Measurements from ENCODE around the gene TST. TPM values are rescaled to one million over a fixed set of nuclear protein-coding genes. Genes with fewer than 3 reads are reported as not detected.
A peak's percentile ranks its signal among the peaks of the same experiment; 100 is the strongest.

The TST gene
- total and polyA plus RNA-seq, 9 of the 15 experiments (the other 6 are each of a cell fraction or from before 2014, with no cell fraction given) = 1.4 to 26.9 (median 12.4) TPM

DNA sequence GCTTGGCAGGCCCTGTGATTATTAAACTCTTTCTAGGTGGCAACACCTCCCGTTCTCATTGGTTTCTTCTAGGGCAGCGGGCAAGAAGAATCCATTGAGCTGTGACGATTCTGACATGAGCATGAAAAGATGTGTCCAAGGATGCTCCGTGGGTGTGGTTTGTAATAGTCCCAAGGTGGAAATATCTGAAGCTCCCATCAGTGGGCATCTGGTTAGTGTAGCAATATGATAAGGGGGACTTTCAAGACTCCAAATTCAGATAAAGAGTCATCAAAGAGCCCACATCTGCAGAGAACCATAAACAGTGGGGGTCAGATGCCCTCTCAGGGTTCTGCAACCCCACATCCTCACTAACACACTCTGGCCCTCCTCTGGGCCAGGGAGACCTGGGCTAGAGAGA, 42.6 kb downstream of the TST start:
- H3K36me3 ChIP-seq (ENCODE audit: control insufficient read depth, insufficient read depth, low read length) = no peaks in the 10 kb centered on the region
- H3K79me2 ChIP-seq (ENCODE audit: control insufficient read depth, insufficient read depth, low read length) = no peaks in the 10 kb centered on the region
- H3K9ac ChIP-seq (ENCODE audit: insufficient read depth in 1 of 2, low read depth in 2 of 2, low read length in 2 of 2) = peak overlapping the region in 1 of 2 experiments; percentile 3; a peak in 1 of 4 replicates
- no TSS peak for BruUV-seq (replicated peaks)
- no peaks in the 10 kb centered on the region for H4K20me1 ChIP-seq (replicated peaks; ENCODE audit: control insufficient read depth, insufficient read depth, low read length)
- FAIRE-seq (no peak), DNase-seq (ENCODE audit: extremely low read depth in 1 of 4, low spot score in 3 of 4) (peak in 1 of 4 experiments; percentile 21), ATAC-seq (no peak)
- no peaks in the 10 kb centered on the region for H3K9me1 ChIP-seq (ENCODE audit: control insufficient read depth, insufficient read depth, low read length)
- CTCF ChIA-PET (ENCODE audit: low intra/inter-chr PET ratio) = no interaction called here
- no peaks in the 10 kb centered on the region for H3K9me3 ChIP-seq (replicated peaks; ENCODE audit: control insufficient read depth, insufficient read depth, low read depth, low read length)
- intact Hi-C loops (cut with micrococcal nuclease) = loop anchor here (5.0 kb wide), 4 partner anchors 104 to 429 kb away; no protein-coding TSS in a partner anchor
- no peak overlapping the region for H3K4me3 ChIP-seq
- no peak overlapping the region; the same call in 1 of the 2 replicates for H3K4me2 ChIP-seq (ENCODE audit: insufficient read depth, low read length)
- H3K4me1 ChIP-seq (replicated peaks in 1 of 2; ENCODE audit: control insufficient read depth in 2 of 2, insufficient read depth in 2 of 2, low read length in 2 of 2) = peaks cover 11 to 24% of the 10 kb centered on the region in 2 experiments; a peak in 4 of 5 replicates
- no peak overlapping the region for H3K27ac ChIP-seq (ENCODE audit: extremely low read depth, low read depth, low read length)
- POLR2A ChIA-PET = interaction anchor here (0.8 to 1.8 kb wide), 3 partner anchors 8 to 194 kb away, joined by 3 to 6 read pairs (median 4); no protein-coding TSS in a partner anchor
- 15% methylated on average over 4 of the region's 4 CpGs for whole genome bisulfite sequencing (ENCODE audit: insufficient coverage, low coverage, missing lambda C conversion rate)
- H2AFZ ChIP-seq (ENCODE audit: low read depth, low read length) = no peak overlapping the region
- no peaks in the 10 kb centered on the region; a peak in 2 of 5 replicates for H3K27me3 ChIP-seq (ENCODE audit: control insufficient read depth in 2 of 2, insufficient read depth in 2 of 2, low read length in 2 of 2)
- in situ Hi-C loops (cut with MboI) = no loop called here
- TF ChIP-seq E2F3 (CRISPR knock-in tag; IDR thresholded peaks at IDR 0.05) (no peak), CBFA2T2 (conservative IDR thresholded peaks at IDR 0.05) (peak; percentile 24; the same call in 1 of the 2 replicates), CBFA2T3 (IDR thresholded peaks at IDR 0.05) (peak; percentile 46; the same call in 1 of the 2 replicates), TEAD4 (IDR thresholded peaks at IDR 0.05; ENCODE audit: low read length) (peak; percentile 32; the same call in 1 of the 2 replicates), TEAD4 (CRISPR knock-in tag; IDR thresholded peaks at IDR 0.05; ENCODE audit: borderline replicate concordance) (no peak)

Measured in K562 (cell line).